ENCODE data around the gene PDK2. TPM values are rescaled to one million over a fixed set of nuclear protein-coding genes. Genes with fewer than 3 reads are reported as not detected.
A peak's percentile ranks its signal among the peaks of the same experiment; 100 is the strongest.

PDK2 gene
- total RNA-seq, 5 donors from 2014 or later (not counting 1 experiment from before 2014, with no cell fraction given): 18.8 to 37.2 (median 30.0) TPM

GRCh38 chr17:50141745-50142110 lies 46.6 kb downstream of the PDK2 start:
- ChIA-PET POLR2A (no interaction called here), CTCF (interaction anchor here (0.9 to 1.7 kb wide), 3 partner anchors 10 to 25 kb away, joined by 3 to 7 read pairs (median 4); no protein-coding TSS in a partner anchor)
- H3K27me3 ChIP-seq (replicated peaks in 1 of 2; ENCODE audit: control insufficient read depth in 2 of 2, extremely low read depth in 1 of 2, insufficient read depth in 2 of 2, low read length in 1 of 2): no peaks in the 10 kb centered on the region
- no peaks in the 10 kb centered on the region for H3K9me3 ChIP-seq
- H3K4me1 ChIP-seq (ENCODE audit: control insufficient read depth in 1 of 2, extremely low read depth in 1 of 2, insufficient read depth in 2 of 2, low read length in 2 of 2): peaks cover 19 to 77% of the 10 kb centered on the region in 2 experiments
- H3K27ac Mint-ChIP-seq: peak overlapping the region; percentile 96 to 97
- H3K4me3 ChIP-seq (ENCODE audit: control insufficient read depth in 1 of 2, extremely low read depth in 1 of 2, low read length in 1 of 2): no peak overlapping the region
- DNase-seq (peak in 1 of 35 experiments; percentile 45), ATAC-seq (replicated peaks in 1 of 4) (peak in 3 of 4 experiments; percentile 9 to 24 (median 24))
- H3K27ac ChIP-seq (ENCODE audit: low read length): peak overlapping the region; percentile 43
- WGBS (ENCODE audit: insufficient coverage): 25% methylated on average over 7 of the region's 8 CpGs
- H3K27me3 Mint-ChIP-seq: no peaks in the 10 kb centered on the region
- H3K9me3 Mint-ChIP-seq: no peaks in the 10 kb centered on the region
- H3K36me3 Mint-ChIP-seq: peaks cover 62% of the 10 kb centered on the region
- H3K36me3 ChIP-seq (ENCODE audit: control insufficient read depth in 2 of 2, extremely low read depth in 1 of 2, insufficient read depth in 1 of 2, low read length in 1 of 2): peaks cover 16 to 85% of the 10 kb centered on the region in 2 donors
- peak overlapping the region; percentile 55 to 73 (median 59) for H3K4me3 Mint-ChIP-seq
- H3K4me1 Mint-ChIP-seq: peaks cover 76 to 85% (median 83%) of the 10 kb centered on the region in 3 donors

GRCh38 chr17:50143461-50144176 lies 48.5 kb downstream of the PDK2 start:
- Mint-ChIP-seq H3K4me3 (no peak overlapping the region), H3K27me3 (no peaks in the 10 kb centered on the region), H3K27ac (peak overlapping the region; percentile 96 to 97), H3K4me1 (peaks cover 90 to 94% (median 92%) of the 10 kb centered on the region in 3 donors), H3K9me3 (no peaks in the 10 kb centered on the region), H3K36me3 (peaks cover 43% of the 10 kb centered on the region)
- ChIA-PET POLR2A (no interaction called here), CTCF (no interaction called here)
- Histone ChIP-seq H3K36me3 (ENCODE audit: control insufficient read depth in 2 of 2, extremely low read depth in 1 of 2, insufficient read depth in 1 of 2, low read length in 1 of 2) (peaks cover 7 to 66% of the 10 kb centered on the region in 2 donors), H3K27me3 (replicated peaks in 1 of 2; ENCODE audit: control insufficient read depth in 2 of 2, extremely low read depth in 1 of 2, insufficient read depth in 2 of 2, low read length in 1 of 2) (no peaks in the 10 kb centered on the region), H3K9me3 (no peaks in the 10 kb centered on the region), H3K4me1 (ENCODE audit: control insufficient read depth in 1 of 2, extremely low read depth in 1 of 2, insufficient read depth in 2 of 2, low read length in 2 of 2) (peaks cover 36 to 96% of the 10 kb centered on the region in 2 experiments), H3K27ac (ENCODE audit: low read length) (no peak overlapping the region), H3K4me3 (ENCODE audit: control insufficient read depth in 1 of 2, extremely low read depth in 1 of 2, low read length in 1 of 2) (no peak overlapping the region)
- DNase-seq (no peak), ATAC-seq (replicated peaks in 1 of 4) (no peak)
- 92% methylated on average over 15 of the region's 20 CpGs for WGBS (ENCODE audit: insufficient coverage)

GRCh38 chr17:50144355-50144754 lies 49.2 kb downstream of the PDK2 start:
- Histone ChIP-seq H3K9me3 (no peaks in the 10 kb centered on the region), H3K27me3 (replicated peaks in 1 of 2; ENCODE audit: control insufficient read depth in 2 of 2, extremely low read depth in 1 of 2, insufficient read depth in 2 of 2, low read length in 1 of 2) (no peaks in the 10 kb centered on the region), H3K36me3 (ENCODE audit: control insufficient read depth in 2 of 2, extremely low read depth in 1 of 2, insufficient read depth in 1 of 2, low read length in 1 of 2) (peaks cover 3 to 59% of the 10 kb centered on the region in 2 donors), H3K4me1 (ENCODE audit: control insufficient read depth in 1 of 2, extremely low read depth in 1 of 2, insufficient read depth in 2 of 2, low read length in 2 of 2) (peaks cover 36 to 97% of the 10 kb centered on the region in 2 experiments), H3K4me3 (ENCODE audit: control insufficient read depth in 1 of 2, extremely low read depth in 1 of 2, low read length in 1 of 2) (no peak overlapping the region), H3K27ac (ENCODE audit: low read length) (no peak overlapping the region)
- H3K27me3 Mint-ChIP-seq: no peaks in the 10 kb centered on the region
- H3K27ac Mint-ChIP-seq: peak overlapping the region; percentile 62 to 97
- CTCF ChIA-PET: interaction anchor here in 1 of 2 donors (1.4 kb wide), 1 partner anchor 51 kb away, joined by 3 read pairs; no protein-coding TSS in a partner anchor
- POLR2A ChIA-PET: no interaction called here
- no peaks in the 10 kb centered on the region for H3K9me3 Mint-ChIP-seq
- H3K4me3 Mint-ChIP-seq: peak overlapping the region in 1 of 3 donors; percentile 27
- 87% methylated on average over 4 of the region's 6 CpGs for WGBS (ENCODE audit: insufficient coverage)
- ATAC-seq (replicated peaks in 1 of 4) (no peak), DNase-seq (no peak)
- peaks cover 41% of the 10 kb centered on the region for H3K36me3 Mint-ChIP-seq
- peaks cover 88 to 92% (median 91%) of the 10 kb centered on the region in 3 donors for H3K4me1 Mint-ChIP-seq

GRCh38 chr17:50144845-50145531 lies 49.8 kb downstream of the PDK2 start:
- Histone ChIP-seq H3K36me3 (ENCODE audit: control insufficient read depth in 2 of 2, extremely low read depth in 1 of 2, insufficient read depth in 1 of 2, low read length in 1 of 2) (peaks cover 3 to 54% of the 10 kb centered on the region in 2 donors), H3K9me3 (no peaks in the 10 kb centered on the region), H3K27ac (ENCODE audit: low read length) (no peak overlapping the region), H3K27me3 (replicated peaks in 1 of 2; ENCODE audit: control insufficient read depth in 2 of 2, extremely low read depth in 1 of 2, insufficient read depth in 2 of 2, low read length in 1 of 2) (no peaks in the 10 kb centered on the region), H3K4me1 (ENCODE audit: control insufficient read depth in 1 of 2, extremely low read depth in 1 of 2, insufficient read depth in 2 of 2, low read length in 2 of 2) (peaks cover 34 to 91% of the 10 kb centered on the region in 2 experiments), H3K4me3 (ENCODE audit: control insufficient read depth in 1 of 2, extremely low read depth in 1 of 2, low read length in 1 of 2) (no peak overlapping the region)
- Mint-ChIP-seq H3K4me3 (peak overlapping the region in 2 of 3 donors; percentile 28 to 96), H3K36me3 (peaks cover 34% of the 10 kb centered on the region), H3K27me3 (no peaks in the 10 kb centered on the region), H3K27ac (peak overlapping the region; percentile 97 to 99), H3K9me3 (no peaks in the 10 kb centered on the region), H3K4me1 (peaks cover 82 to 86% (median 85%) of the 10 kb centered on the region in 3 donors)
- ChIA-PET POLR2A (no interaction called here), CTCF (interaction anchor here in 1 of 2 donors (0.6 to 1.4 kb wide), 2 partner anchors 51 to 387 kb away, joined by 3 read pairs; no protein-coding TSS in a partner anchor)
- DNase-seq (no peak), ATAC-seq (replicated peaks in 1 of 4) (no peak)
- 92% methylated on average over 7 of the region's 16 CpGs for WGBS (ENCODE audit: insufficient coverage)

GRCh38 chr17:50145532-50146229 lies 50.5 kb downstream of the PDK2 start:
- DNase-seq (no peak), ATAC-seq (replicated peaks in 1 of 4) (no peak)
- Histone ChIP-seq H3K27ac (ENCODE audit: low read length) (peak overlapping the region; percentile 79), H3K27me3 (replicated peaks in 1 of 2; ENCODE audit: control insufficient read depth in 2 of 2, extremely low read depth in 1 of 2, insufficient read depth in 2 of 2, low read length in 1 of 2) (no peaks in the 10 kb centered on the region), H3K4me1 (ENCODE audit: control insufficient read depth in 1 of 2, extremely low read depth in 1 of 2, insufficient read depth in 2 of 2, low read length in 2 of 2) (peaks cover 28 to 85% of the 10 kb centered on the region in 2 experiments), H3K9me3 (no peaks in the 10 kb centered on the region), H3K36me3 (ENCODE audit: control insufficient read depth in 2 of 2, extremely low read depth in 1 of 2, insufficient read depth in 1 of 2, low read length in 1 of 2) (peaks cover 3 to 53% of the 10 kb centered on the region in 2 donors), H3K4me3 (ENCODE audit: control insufficient read depth in 1 of 2, extremely low read depth in 1 of 2, low read length in 1 of 2) (no peak overlapping the region)
- H3K4me3 Mint-ChIP-seq: peak overlapping the region; percentile 6 to 96 (median 28)
- no peaks in the 10 kb centered on the region for H3K9me3 Mint-ChIP-seq
- ChIA-PET POLR2A (interaction anchor here in 1 of 2 donors (0.9 kb wide), 1 partner anchor 15 kb away, joined by 3 read pairs; no protein-coding TSS in a partner anchor), CTCF (interaction anchor here in 1 of 2 donors (0.6 to 1.4 kb wide), 5 partner anchors 14 to 387 kb away, joined by 3 to 5 read pairs (median 3); no protein-coding TSS in a partner anchor)
- WGBS (ENCODE audit: insufficient coverage): 75% methylated on average over 6 of the region's 11 CpGs
- H3K27me3 Mint-ChIP-seq: no peaks in the 10 kb centered on the region
- H3K27ac Mint-ChIP-seq: peak overlapping the region; percentile 97 to 99
- H3K4me1 Mint-ChIP-seq: peaks cover 75 to 79% (median 78%) of the 10 kb centered on the region in 3 donors
- peaks cover 29% of the 10 kb centered on the region for H3K36me3 Mint-ChIP-seq

All from T-cell (primary cell).